ENCODE measurements around the gene FANCM.

DNA sequence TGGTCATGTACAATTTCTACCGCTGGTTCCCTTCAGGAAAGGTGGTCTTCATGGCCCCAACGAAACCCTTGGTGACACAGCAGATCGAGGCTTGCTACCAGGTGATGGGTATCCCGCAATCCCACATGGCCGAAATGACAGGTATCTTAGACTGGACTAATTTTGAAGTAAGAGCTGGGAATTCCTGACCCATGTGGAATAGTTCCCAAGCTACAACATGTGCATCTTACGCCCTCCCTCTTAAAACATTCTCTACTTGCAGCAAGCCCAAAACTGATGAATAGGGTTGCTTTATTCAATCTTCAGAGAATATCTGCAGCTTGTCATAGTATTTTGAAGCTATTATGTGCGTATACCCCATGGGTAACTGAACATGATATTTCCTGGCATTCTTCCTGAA is 669 bp downstream of the FANCM start:
- TF ChIP-seq, protein P1, sequence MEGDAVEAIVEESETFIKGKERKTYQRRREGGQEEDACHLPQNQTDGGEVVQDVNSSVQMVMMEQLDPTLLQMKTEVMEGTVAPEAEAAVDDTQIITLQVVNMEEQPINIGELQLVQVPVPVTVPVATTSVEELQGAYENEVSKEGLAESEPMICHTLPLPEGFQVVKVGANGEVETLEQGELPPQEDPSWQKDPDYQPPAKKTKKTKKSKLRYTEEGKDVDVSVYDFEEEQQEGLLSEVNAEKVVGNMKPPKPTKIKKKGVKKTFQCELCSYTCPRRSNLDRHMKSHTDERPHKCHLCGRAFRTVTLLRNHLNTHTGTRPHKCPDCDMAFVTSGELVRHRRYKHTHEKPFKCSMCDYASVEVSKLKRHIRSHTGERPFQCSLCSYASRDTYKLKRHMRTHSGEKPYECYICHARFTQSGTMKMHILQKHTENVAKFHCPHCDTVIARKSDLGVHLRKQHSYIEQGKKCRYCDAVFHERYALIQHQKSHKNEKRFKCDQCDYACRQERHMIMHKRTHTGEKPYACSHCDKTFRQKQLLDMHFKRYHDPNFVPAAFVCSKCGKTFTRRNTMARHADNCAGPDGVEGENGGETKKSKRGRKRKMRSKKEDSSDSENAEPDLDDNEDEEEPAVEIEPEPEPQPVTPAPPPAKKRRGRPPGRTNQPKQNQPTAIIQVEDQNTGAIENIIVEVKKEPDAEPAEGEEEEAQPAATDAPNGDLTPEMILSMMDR (conservative IDR thresholded peaks at IDR 0.05; ENCODE audit: low read depth, low read length) = no peak
- TF ChIP-seq EZH2 (IDR thresholded peaks at IDR 0.05; ENCODE audit: low read length, unreplicated experiment) = no peak
